KOPT-K1 (cell line): Measurements from ENCODE around the gene SFI1.

Experiments
- H3K27ac ChIP-seq: fragments of 200-600 bp; sonication (generic); 2 replicates; pipeline ENCODE4 v1.5.1; 2016; ENCODE audit warnings: antibody characterized with exemption, mild to moderate bottlenecking, low read depth, low read length; ENCODE audit not compliant: poor library complexity, severe bottlenecking
- H3K36me3 ChIP-seq: fragments of 200-600 bp; sonication (generic); 2 replicates; pipeline ENCODE4 v1.5.1; 2017; ENCODE audit warnings: antibody characterized with exemption, mild to moderate bottlenecking, low read length, moderate library complexity; ENCODE audit not compliant: insufficient read depth
- H3K9me3 ChIP-seq: fragments of 200-600 bp; sonication (generic); 2 replicates; pipeline ENCODE4 v1.5.1; 2017; ENCODE audit warnings: antibody characterized with exemption, low read length, mild to moderate bottlenecking; ENCODE audit not compliant: insufficient read depth, poor library complexity, severe bottlenecking

Gene SFI1

DNA sequence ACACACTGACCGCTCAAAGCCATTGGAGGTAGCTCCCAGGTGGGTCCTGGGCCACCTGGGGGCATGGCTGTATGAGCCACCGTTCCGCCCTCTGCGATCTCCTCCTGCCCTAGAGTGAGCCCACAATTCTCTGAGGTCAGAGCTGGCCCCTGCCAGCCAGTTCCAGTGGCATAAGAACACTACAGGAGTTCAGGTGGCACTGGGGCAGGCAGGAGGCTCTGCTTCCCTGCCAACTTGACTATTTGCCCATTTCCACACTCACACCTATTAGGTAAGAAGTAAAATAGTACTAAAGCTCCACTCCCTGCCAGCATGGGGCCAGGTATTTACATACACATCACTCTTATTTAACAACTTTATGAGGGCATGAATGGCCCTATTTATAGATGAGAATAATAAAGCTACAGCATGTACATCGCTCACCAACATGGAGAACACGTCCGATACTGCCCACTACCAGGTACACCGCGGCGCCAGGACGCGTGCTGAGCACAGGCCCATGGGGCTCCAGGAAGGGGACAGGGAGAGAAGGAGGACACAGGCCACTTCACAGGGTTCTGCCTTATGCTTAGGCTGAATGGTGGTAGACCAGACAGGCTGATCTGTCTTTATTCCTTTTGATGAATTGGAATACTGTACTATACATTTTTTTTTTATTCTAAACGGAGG lies 139.4 kb downstream of the SFI1 start:
- H3K9me3 ChIP-seq = no peaks in the 10 kb centered on the region
- no peak overlapping the region for H3K27ac ChIP-seq
- H3K36me3 ChIP-seq = no peaks in the 10 kb centered on the region

DNA sequence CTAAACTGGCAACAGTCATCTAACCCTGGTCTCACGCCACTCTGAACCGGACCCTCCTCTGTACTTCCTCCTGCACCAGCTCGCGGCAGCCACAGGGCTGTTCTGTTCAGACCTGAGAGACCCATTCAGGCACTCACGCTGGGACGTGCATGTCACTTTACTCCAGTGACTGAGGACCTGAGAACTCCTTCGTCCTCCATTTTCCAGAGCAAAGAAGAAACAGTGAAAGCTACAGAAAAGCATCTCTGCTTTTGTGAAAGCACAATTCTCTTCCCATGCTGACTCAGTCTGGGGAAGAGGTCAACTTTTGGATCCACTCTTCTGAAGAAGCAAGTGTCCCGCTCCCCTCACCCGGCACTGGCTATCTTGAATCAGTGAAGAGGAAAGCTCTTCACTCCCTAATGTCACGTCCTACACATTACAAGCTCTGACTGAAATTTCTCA lies 141.1 kb downstream of the SFI1 start:
- Histone ChIP-seq H3K36me3 (0 out of 2 replicates have a peak, but pooled peaks cover 5% of the 10 kb centered on the region), H3K27ac (no peak overlapping the region), H3K9me3 (no peaks in the 10 kb centered on the region)

DNA sequence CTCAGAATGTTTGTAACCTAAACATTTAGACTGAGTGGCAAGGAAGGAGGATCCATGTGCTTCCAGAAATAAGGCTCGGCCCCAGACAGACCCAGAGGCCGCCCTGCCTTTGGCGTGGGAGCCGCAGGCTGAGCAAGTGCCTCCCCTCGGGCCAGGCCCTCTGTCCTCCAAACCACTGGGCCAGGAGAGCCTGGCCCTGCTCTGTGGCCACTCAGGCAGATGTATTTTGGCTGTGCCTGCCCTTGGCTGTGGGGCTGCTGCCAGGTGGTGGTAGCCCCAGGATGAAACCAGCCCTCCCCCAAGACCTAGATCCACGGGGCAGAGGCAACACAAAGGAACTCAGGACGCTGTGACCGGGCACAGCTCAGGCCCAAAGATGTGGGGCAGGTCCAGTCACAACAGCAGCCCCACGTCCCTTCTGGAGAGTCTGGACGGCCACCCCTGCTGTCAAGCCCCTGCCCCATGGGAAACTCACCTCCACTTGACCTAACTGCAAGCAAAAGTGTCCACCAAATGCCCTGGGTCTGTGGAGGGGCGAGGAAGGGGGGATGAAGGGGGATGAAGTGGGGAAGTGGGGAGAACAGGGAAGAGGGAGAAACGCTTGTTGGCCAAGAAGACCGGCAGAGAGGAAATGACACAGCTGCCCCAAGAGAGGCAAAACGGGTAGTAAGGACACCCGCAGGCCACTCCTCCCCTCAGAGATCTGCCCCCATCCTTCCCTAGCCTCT lies 141.7 kb downstream of the SFI1 start:
- no peaks in the 10 kb centered on the region for H3K9me3 ChIP-seq
- H3K36me3 ChIP-seq = 0 out of 2 replicates have a peak, but pooled peaks cover 5% of the 10 kb centered on the region
- no peak overlapping the region for H3K27ac ChIP-seq

DNA sequence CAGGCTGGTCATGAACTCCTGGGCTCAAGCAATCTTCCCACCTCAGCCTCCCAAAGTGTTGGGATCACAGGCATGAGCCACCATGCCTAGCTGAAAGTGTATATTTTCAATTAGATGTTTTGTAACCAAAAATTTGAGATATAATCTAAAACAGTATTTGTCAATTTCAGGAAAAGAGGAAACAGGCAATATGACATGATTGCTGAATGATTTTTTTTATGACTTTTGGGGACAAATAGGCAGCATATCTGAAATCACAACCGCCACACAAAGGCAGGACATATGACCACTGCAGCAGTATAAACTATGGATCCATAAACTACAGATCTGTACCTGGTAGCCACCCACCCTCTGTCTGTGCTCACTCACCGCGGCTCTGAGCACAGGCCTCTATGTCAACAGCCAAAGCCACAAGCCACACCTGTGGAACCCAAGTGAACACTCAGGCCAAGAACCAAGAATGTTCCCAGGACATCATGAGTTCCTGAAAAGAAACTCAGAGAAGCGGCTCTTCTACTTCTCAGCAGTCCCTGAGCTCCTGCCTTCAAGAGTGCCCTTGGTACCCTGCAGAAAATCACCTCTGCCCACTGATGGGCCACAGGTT lies 143.2 kb downstream of the SFI1 start:
- no peaks in the 10 kb centered on the region for H3K9me3 ChIP-seq
- H3K36me3 ChIP-seq = peaks cover 7% of the 10 kb centered on the region; the same call in 1 of the 2 replicates
- no peak overlapping the region for H3K27ac ChIP-seq

DNA sequence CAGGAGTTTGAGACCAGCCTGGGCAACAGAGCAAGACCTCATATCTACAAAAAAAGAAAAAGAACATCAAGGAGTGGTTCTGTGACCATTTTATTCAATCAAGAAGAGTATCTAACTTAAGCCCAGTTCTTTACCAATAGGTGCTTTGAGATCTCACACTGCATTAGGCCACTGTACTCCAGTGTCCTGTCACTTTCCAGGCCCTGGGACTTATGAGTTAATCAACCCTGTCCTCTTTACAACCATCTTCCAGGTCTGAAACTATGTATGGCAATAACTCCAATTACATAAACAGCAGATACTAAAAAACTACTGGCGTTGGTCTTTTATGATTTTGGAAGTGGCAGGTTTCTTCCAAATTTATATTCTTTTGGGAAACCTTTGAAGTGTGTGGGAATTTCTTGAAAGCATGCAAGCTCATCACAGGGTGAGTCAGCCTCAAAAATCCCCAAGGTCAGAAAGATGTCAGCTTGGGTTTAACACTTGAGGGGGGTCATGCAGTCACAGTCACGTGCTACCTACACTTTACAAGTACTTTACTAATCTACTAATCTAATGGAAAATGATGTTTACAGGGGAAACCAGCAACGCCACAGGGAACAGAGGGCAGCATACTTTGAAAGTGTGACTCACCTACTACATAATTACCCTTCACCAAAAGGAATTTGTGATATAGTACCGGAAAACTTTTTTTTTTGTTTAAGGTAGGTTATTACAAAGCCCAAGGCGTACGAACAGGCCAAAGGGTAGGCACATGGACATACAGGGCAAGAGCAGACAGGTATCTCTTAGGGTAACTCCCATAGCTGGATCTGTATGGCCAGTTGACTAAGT lies 150.1 kb downstream of the SFI1 start:
- Histone ChIP-seq H3K36me3 (peaks cover 45% of the 10 kb centered on the region), H3K9me3 (no peaks in the 10 kb centered on the region), H3K27ac (no peak overlapping the region)

DNA sequence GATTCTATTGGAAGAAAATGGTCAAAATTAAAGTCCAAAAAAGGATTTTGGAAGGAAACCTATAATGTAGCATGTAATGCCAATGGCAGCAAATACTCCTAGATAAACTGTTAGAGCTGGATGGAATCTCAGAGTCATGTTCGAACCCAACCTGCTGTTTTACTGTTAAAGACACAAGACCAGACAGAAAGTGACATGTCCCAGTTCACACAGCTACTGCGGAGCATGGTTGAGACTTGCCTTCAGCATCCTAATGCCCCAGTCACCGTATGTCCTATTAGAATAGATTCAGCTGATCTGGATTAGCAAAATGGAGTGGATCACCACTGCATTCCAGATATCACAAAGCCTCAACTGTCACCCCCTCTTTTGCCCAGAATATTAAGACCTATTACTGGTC lies 150.7 kb downstream of the SFI1 start:
- Histone ChIP-seq H3K9me3 (no peaks in the 10 kb centered on the region), H3K27ac (no peak overlapping the region)

DNA sequence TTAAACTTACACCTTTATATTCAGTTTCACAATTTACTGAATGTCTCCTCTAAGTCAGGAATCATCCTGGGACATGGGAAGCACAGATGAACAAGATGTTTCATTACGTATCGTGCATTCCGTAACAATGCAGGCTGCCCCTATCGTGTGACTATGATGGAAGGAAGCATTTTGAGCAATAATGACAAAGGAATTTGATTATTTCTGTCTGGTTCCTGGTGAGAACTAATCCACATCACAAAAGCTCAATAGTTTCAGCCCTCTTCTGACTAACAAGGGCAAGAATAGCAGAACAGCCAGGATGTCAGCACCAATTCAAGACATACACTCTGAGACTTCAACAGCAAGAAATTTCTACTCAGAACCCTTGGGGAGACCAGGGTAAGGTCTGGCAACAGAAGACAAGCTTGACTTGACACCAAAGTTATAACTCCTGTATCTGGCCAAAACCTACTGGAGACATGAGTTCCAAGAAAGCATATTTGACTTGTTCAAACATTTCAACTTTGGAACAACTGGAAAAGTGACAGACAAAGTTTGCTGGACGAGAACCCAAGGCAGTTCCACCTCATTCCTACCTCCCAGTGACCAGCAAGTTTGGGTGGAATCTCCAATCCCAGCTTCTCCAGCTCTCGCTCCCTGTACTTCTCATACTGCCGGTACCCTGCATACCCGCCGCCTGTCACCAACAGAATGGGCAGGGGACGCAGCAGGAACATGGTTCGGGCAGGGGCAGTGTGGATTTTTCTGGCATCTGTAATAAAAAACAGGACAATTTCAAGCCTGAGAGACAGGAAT lies 151.4 kb downstream of the SFI1 start:
- Histone ChIP-seq H3K27ac (no peak overlapping the region), H3K36me3 (peaks cover 40% of the 10 kb centered on the region)

More for the DNA sequence above, 150.7 kb downstream of the SFI1 start:
- H3K36me3 ChIP-seq = peaks cover 42% of the 10 kb centered on the region

DNA sequence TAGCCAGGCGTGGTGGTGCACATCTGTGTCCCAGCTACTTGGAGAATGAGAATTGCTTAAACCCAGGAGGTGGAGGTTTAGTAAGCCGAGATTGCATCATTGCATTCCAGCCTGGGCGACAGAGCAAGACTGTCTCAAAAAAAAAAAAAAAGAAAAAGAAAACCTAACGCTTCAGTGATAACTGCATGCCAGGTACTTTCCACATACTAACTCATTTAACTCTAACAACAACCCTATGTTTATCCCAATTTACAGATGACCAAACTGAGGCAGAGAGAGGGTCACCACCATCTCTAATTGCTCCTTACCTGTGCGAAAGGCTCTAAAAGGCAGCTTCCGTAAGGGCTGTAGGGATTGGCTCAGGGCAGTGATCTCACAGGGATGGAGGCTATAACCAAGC lies 154.1 kb downstream of the SFI1 start:
- Histone ChIP-seq H3K27ac (no peak overlapping the region), H3K36me3 (peaks cover 36% of the 10 kb centered on the region), H3K9me3 (no peaks in the 10 kb centered on the region)

More for the DNA sequence above, 151.4 kb downstream of the SFI1 start:
- H3K9me3 ChIP-seq = no peaks in the 10 kb centered on the region

DNA sequence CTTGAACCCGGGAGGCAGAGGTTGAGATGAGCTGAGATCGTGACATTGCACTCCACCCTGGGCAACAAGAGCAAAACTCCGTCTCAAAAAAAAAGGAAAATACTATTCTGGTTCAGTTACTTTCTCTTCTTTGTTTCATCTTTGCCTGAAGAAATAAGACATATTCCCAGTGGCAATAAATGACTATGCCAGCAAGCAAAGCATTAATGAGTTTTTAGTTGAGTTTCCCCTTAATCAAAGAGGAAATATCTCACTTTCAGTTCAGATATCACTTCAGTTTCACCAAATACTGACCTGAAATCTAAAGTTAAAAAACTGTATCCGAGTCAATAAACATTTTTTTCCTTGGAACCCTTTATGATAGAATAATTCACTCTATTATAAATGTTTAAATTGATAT lies 155.3 kb downstream of the SFI1 start:
- Histone ChIP-seq H3K36me3 (peaks cover 28% of the 10 kb centered on the region), H3K9me3 (no peaks in the 10 kb centered on the region), H3K27ac (no peak overlapping the region)

DNA sequence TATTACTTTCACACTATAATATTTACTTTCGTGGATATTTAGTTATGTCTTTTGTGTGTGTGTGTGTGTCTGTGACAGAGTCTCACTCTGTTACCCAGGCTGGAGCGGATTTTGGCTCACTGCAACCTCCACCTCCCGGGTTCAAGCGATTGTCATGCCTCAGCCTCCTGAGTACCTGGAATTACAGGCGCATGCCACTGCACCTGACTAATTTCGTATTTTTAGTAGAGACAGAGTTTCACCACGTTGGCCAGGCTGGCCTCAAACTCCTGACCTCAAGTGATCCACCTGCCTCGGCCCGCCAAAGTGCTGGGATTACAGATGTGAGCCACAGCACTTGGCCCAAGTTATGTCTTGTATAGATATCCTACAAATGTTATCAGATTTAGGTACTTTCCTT lies 155.8 kb downstream of the SFI1 start:
- no peaks in the 10 kb centered on the region for H3K9me3 ChIP-seq
- no peak overlapping the region for H3K27ac ChIP-seq
- peaks cover 24% of the 10 kb centered on the region for H3K36me3 ChIP-seq

DNA sequence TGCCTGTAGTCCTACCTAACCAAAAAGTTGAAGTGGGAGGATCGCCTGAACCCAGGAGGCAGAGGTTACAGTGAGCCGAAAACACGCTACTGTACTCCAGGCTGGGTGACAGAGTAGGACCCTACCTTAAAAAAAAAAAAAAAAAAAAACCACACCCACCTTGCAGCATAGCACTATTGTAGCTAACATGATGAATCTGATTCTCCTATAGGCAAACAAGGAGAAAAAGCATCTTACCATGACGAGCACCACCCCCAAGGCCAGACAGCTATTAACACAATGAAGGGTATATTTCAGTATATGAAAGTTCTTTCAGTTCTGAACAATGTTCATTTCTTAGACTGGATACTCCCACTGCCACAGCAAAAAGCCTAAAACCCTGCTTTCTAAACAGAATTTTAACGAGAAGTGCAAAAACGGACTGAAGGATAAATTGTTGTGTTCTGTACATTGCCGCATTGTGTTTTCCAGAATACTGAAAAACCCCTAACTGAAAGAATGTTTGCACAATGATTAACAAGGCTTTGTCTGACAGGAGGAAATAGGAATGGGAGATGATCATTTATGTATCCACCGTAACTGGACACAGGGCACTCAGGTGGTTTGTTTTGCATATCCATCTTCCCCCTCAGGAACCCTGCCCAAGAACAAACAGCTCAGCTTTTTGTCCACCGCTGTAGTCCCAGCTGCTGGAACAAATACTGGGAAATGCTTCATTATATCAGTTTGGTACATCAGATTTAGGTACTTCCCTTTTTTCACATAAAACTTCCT lies 156.8 kb downstream of the SFI1 start:
- no peak overlapping the region for H3K27ac ChIP-seq
- H3K36me3 ChIP-seq = peaks cover 13% of the 10 kb centered on the region; the same call in 1 of the 2 replicates
- H3K9me3 ChIP-seq = no peaks in the 10 kb centered on the region

DNA sequence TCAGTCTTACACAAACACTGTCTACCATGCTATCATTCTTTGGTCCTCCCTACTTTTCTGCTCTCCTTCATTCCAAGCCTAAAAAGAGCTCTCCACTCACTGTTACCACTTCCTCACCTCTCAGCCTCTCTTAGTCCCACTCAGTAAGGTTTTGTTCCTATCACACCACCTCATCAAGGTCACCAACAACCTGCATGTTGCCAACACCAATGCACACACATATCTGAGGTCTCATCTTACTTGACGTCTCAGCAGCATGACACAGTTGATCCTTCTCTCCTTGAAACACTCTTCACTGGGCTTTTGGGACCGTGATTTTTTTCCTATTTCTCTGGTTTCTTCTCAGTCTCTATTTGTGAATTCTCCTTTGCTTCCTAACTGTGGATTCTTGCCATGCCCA lies 157.6 kb downstream of the SFI1 start:
- H3K27ac ChIP-seq = no peak overlapping the region
- H3K9me3 ChIP-seq = no peaks in the 10 kb centered on the region
- H3K36me3 ChIP-seq = peaks cover 8% of the 10 kb centered on the region; the same call in 1 of the 2 replicates

DNA sequence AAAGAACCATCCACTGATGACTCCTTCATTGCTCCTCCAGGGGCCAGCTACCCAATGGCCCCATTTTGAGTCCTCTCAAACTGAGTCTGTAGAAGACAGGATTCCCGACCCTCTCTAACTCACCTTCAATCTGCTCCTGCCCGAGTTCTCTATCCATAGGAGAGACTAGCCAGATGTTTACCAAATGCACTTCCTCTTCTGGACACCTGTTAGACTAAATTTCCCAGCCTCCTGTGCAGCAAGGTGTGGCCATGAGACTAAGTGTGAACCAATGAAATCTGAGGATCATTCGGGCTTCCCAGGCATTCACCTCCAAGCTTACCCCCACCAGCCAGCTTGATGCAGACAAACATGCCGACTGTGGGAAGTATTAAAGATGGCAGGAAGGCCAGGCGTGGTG lies 158.1 kb downstream of the SFI1 start:
- no peak overlapping the region for H3K27ac ChIP-seq
- 0 out of 2 replicates have a peak, but pooled peaks cover 4% of the 10 kb centered on the region for H3K36me3 ChIP-seq
- H3K9me3 ChIP-seq = no peaks in the 10 kb centered on the region
